Transverse colon (tissue), 4 donors: ENCODE data around the gene ADGRB2. TPM values are rescaled to one million over a fixed set of nuclear protein-coding genes. Genes with fewer than 3 reads are reported as not detected.

ENCODE experiments used
- DNase-seq: peaks from one replicate; pipeline ENCODE4 v3.0.0-alpha.2; 2019
- H3K27ac ChIP-seq, 4 donors: fragments of 200-600 bp; sonication (generic); 2 replicates each; pipeline ENCODE4 v1.5.1; 2016 to 2018; ENCODE audit warnings: inconsistent platforms in 4 of 4
- H3K27me3 ChIP-seq: fragments of 200-600 bp; sonication (generic); 2 replicates; pipeline ENCODE4 v1.5.1; 2017; ENCODE audit warnings: inconsistent platforms
- H3K36me3 ChIP-seq, 4 donors: fragments of 200-600 bp; sonication (generic); 2 replicates each; pipeline ENCODE4 v1.5.1; 2017 to 2019; ENCODE audit warnings: inconsistent platforms in 4 of 4
- H3K4me1 ChIP-seq, 4 donors: fragments of 200-600 bp; sonication (generic); 2 replicates each; pipeline ENCODE4 v1.5.1; 2017 to 2020; ENCODE audit warnings: inconsistent platforms in 4 of 4
- H3K4me3 ChIP-seq, 4 donors: fragments of 200-600 bp; sonication (generic); 1 replicate in 1 of 4; 2 replicates in 3 of 4; pipeline versions ENCODE4 v1.5.1 to v1.6.1; 2017 to 2019; ENCODE audit warnings: inconsistent platforms in 4 of 4
- H3K9me3 ChIP-seq, 2 donors: fragments of 200-600 bp; sonication (generic); 2 replicates each; pipeline ENCODE4 v1.5.1; 2017 to 2019; ENCODE audit warnings: inconsistent platforms in 2 of 2
- CTCF ChIP-seq, 5 experiments: fragments of 200-600 bp in 3 of 5; fragments of 450-650 bp in 2 of 5; sonication (generic) in 3 of 5; IDR thresholded peaks; 1 replicate in 2 of 5; 2 replicates in 3 of 5; pipeline ENCODE4 v1.5.1; 2016 to 2017; ENCODE audit warnings: antibody characterized with exemption in 5 of 5, inconsistent platforms in 3 of 5, mild to moderate bottlenecking in 2 of 5, moderate library complexity in 1 of 5
- EP300 ChIP-seq: sonication (generic); formaldehyde crosslinking; IDR thresholded peaks from one replicate; pipeline ENCODE4 v1.6.1; 2017; ENCODE audit warnings: antibody characterized with exemption, low read depth
- POLR2A ChIP-seq: fragments of 450-650 bp; IDR thresholded peaks from one replicate; pipeline ENCODE4 v1.6.1; 2016; ENCODE audit warnings: antibody characterized with exemption, mild to moderate bottlenecking, moderate library complexity
- POLR2AphosphoS5 ChIP-seq, 3 donors: sonication (generic); formaldehyde crosslinking; IDR thresholded peaks; one replicate each; pipeline ENCODE4 v1.6.1; 2016; ENCODE audit warnings: antibody characterized with exemption in 3 of 3
- WGBS, 2 donors: methylation state at CpG; one replicate each; pipeline ENCODE4 v1.1.5; 2018; ENCODE audit warnings: low coverage in 1 of 2; 5-methylcytosine and 5-hydroxymethylcytosine counted together
- in situ Hi-C, 4 donors: fragments of 200-750 bp; cut with MboI; loops; one replicate each; pipeline versions ENCODE4 v1.15.0 to v1.15.1; 2017; ENCODE audit warnings: low sequenced_read_pairs in 3 of 4, low pct_ligation_motif_present in 1 of 4, low pct_unique_long_range_greater_than_20kb in 1 of 4
- intact Hi-C: fragments of 100-400 bp; cut with DNase I; formaldehyde crosslinking; loops from one replicate; pipeline ENCODE4 v1.15.1; 2023; ENCODE audit warnings: low total_unique reads
- total RNA-seq, 4 donors: library from RNA; depleted of rRNA; stranded (reverse); fragments of >200 nt; gene quantifications; one replicate each; pipeline ENCODE4 v1.1.0, GENCODE V29; 2016

The ADGRB2 gene
- total RNA-seq, 4 donors from 2014 or later = 0.55 to 4.2 (median 1.1) TPM; not detected in 1

DNA sequence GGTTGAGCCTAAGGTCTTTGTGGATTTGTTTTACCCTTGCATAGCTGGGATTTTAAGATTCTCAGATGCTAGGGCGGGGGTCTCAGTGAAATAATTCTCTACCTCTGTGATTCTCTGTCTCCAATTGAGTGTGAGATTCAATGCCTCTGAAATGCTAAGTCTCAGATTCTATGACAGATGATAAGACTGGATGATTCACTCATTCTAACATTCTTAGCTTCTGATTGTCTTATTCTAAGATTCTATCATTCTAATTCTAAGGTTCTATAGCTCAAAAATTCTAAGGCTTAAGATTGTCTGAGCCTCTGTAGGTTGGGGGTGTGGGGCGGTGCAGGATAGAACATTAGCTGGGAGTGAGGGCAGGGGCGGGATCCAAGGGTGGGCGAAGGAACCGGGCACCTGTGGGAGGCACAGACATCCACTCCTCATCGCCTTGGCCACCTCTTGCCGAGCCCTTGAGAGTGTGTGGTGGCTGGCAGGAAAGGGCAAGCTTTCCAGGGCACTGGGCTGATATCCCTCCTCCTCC is 29.5 kb downstream of the ADGRB2 start:
- no peak overlapping the region for H3K4me3 ChIP-seq
- H3K9me3 ChIP-seq = no peaks in the 10 kb centered on the region
- intact Hi-C loops = no loop called here
- H3K4me1 ChIP-seq = peaks cover 0 to 7% (median 4%) of the 10 kb centered on the region in 4 donors
- H3K27ac ChIP-seq = no peak overlapping the region
- no peaks in the 10 kb centered on the region for H3K36me3 ChIP-seq
- no peaks in the 10 kb centered on the region for H3K27me3 ChIP-seq
- DNase-seq = no peak
- no peak for TF ChIP-seq POLR2A
- no peak for TF ChIP-seq EP300
- no peak for TF ChIP-seq POLR2AphosphoS5 (IDR thresholded peaks at IDR 0.05)
- no peak for TF ChIP-seq CTCF (IDR thresholded peaks at IDR 0.05)
- in situ Hi-C loops = no loop called here
- 79 to 80% methylated on average over 1 to 7 of the region's 7 CpGs for WGBS, 2 donors

DNA sequence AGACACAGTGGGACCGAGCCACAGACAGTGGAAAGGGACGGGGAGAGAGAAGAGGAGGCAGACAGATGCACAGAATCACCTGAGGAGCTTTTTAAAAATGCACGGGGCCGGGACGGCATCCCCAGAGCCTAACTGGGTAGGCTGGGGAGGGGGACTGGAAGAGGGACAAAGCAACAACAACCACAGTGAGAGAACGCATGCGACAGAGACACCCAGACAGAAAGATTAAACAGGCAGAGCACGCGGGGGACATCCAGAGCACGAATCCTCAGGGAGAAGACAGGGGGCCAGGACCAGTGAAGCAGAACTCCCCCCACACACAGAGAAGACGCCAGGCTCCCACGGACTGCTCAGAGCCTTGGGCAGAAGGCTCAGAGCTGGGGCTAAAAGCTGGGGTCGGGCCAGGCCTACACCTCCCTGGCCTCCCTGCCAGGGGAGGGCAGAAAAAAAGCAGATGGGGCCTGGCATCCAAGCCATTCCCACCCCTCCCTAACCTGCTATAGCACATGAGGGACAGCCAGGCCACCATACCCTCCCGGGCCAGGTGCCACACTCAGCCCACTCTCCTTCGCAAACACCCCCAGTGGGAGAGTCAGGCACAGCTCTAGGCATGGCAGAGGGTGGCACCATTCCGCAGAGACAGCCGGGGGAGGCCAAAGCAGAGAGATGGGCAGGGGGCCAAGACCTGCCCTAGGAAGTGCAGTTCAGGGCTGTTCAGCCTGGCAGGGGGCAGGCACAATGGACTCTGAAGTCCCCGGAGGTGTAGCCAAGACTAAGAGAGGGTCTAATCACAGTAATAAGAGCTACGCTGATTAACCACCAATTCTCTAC is 30.5 kb downstream of the ADGRB2 start:
- intact Hi-C loops = no loop called here
- WGBS, 2 donors = 62 to 80% methylated on average over 4 to 19 of the region's 19 CpGs
- TF ChIP-seq EP300 = no peak
- no peak for TF ChIP-seq CTCF (IDR thresholded peaks at IDR 0.05)
- no peak for TF ChIP-seq POLR2AphosphoS5 (IDR thresholded peaks at IDR 0.05)
- TF ChIP-seq POLR2A = no peak
- in situ Hi-C loops = no loop called here
- H3K4me3 ChIP-seq = no peak overlapping the region
- no peak for DNase-seq
- peaks cover 0 to 7% (median 4%) of the 10 kb centered on the region in 4 donors for H3K4me1 ChIP-seq
- H3K27ac ChIP-seq = no peak overlapping the region
- no peaks in the 10 kb centered on the region for H3K9me3 ChIP-seq
- H3K27me3 ChIP-seq = no peaks in the 10 kb centered on the region
- no peaks in the 10 kb centered on the region for H3K36me3 ChIP-seq

GRCh38 chr1:31732751-31733289 is 31.3 kb downstream of the ADGRB2 start:
- Histone ChIP-seq H3K36me3 (no peaks in the 10 kb centered on the region), H3K4me1 (peaks cover 0 to 7% (median 4%) of the 10 kb centered on the region in 4 donors), H3K9me3 (no peaks in the 10 kb centered on the region), H3K27me3 (no peaks in the 10 kb centered on the region), H3K4me3 (no peak overlapping the region), H3K27ac (no peak overlapping the region)
- no peak for DNase-seq
- WGBS, 2 donors = 89% methylated on average over 18 of the region's 18 CpGs; no CpG with 5 or more reads in 1 of the 2 donors
- in situ Hi-C loops (no loop called here), intact Hi-C loops (no loop called here)
- TF ChIP-seq POLR2A (no peak), CTCF (IDR thresholded peaks at IDR 0.05) (no peak), POLR2AphosphoS5 (IDR thresholded peaks at IDR 0.05) (no peak), EP300 (no peak)

GRCh38 chr1:31732343-31732742 is 31.8 kb downstream of the ADGRB2 start:
- H3K27ac ChIP-seq = no peak overlapping the region
- in situ Hi-C loops (no loop called here), intact Hi-C loops (no loop called here)
- H3K9me3 ChIP-seq = no peaks in the 10 kb centered on the region
- WGBS, 2 donors = 88% methylated on average over 5 of the region's 6 CpGs; no CpG with 5 or more reads in 1 of the 2 donors
- no peak for TF ChIP-seq CTCF (IDR thresholded peaks at IDR 0.05)
- no peak for TF ChIP-seq POLR2A
- TF ChIP-seq EP300 = no peak
- no peak for TF ChIP-seq POLR2AphosphoS5 (IDR thresholded peaks at IDR 0.05)
- H3K36me3 ChIP-seq = no peaks in the 10 kb centered on the region
- H3K4me1 ChIP-seq = peaks cover 0 to 7% (median 4%) of the 10 kb centered on the region in 4 donors
- H3K4me3 ChIP-seq = no peak overlapping the region
- no peaks in the 10 kb centered on the region for H3K27me3 ChIP-seq
- no peak for DNase-seq
